Uterus (tissue), 4 donors: ENCODE results near the gene INPP5B. TPM values are rescaled to one million over a fixed set of nuclear protein-coding genes. Genes with fewer than 3 reads are reported as not detected.

ENCODE experiments used
- DNase-seq, 2 donors: peaks; one replicate each; pipeline ENCODE4 v3.0.0-alpha.2; 2019 to 2020
- H3K27ac ChIP-seq, 2 donors: fragments of 200-600 bp; sonication (generic); 1 replicate in 1 of 2; 2 replicates in 1 of 2; pipeline ENCODE4 v1.5.1; 2016 to 2018
- H3K27me3 ChIP-seq, 2 donors: fragments of 200-600 bp; sonication (generic); one replicate each; pipeline ENCODE4 v1.5.1; 2018 to 2019; ENCODE audit warnings: control low read depth in 1 of 2
- H3K36me3 ChIP-seq, 2 donors: fragments of 200-600 bp; sonication (generic); one replicate each; pipeline ENCODE4 v1.5.1; 2019; ENCODE audit warnings: control low read depth in 1 of 2
- H3K4me1 ChIP-seq, 2 donors: fragments of 200-600 bp; sonication (generic); one replicate each; pipeline ENCODE4 v1.5.1; 2018 to 2019; ENCODE audit warnings: control low read depth in 1 of 2
- H3K4me3 ChIP-seq, 2 donors: fragments of 200-600 bp; sonication (generic); 1 replicate in 1 of 2; 2 replicates in 1 of 2; pipeline ENCODE4 v1.5.1; 2018 to 2019; ENCODE audit warnings: mild to moderate bottlenecking in 1 of 2
- H3K9me3 ChIP-seq, 2 donors: fragments of 200-600 bp; sonication (generic); one replicate each; pipeline ENCODE4 v1.5.1; 2019; ENCODE audit warnings: control low read depth in 1 of 2
- CTCF ChIP-seq, 4 experiments: fragments of 200-600 bp in 2 of 4; fragments of 450-650 bp in 2 of 4; sonication (generic) in 2 of 4; IDR thresholded peaks; one replicate each; pipeline ENCODE4 v1.5.1; 2016 to 2019; ENCODE audit warnings: antibody characterized with exemption in 4 of 4, mild to moderate bottlenecking in 2 of 4, moderate library complexity in 1 of 4
- POLR2A ChIP-seq, 2 donors: fragments of 450-650 bp; IDR thresholded peaks; one replicate each; pipeline ENCODE4 v1.6.1; 2016; ENCODE audit warnings: antibody characterized with exemption in 2 of 2, mild to moderate bottlenecking in 1 of 2, moderate library complexity in 1 of 2
- intact Hi-C: fragments of 100-400 bp; cut with DNase I; formaldehyde crosslinking; loops from one replicate; pipeline ENCODE4 v1.15.1; 2023; ENCODE audit warnings: low total_unique reads
- total RNA-seq, 4 donors: library from RNA; depleted of rRNA in 3 of 4; stranded (reverse); fragments of >200 nt in 3 of 4; gene quantifications; one replicate each; pipeline versions ENCODE4 v1.1.0 to v1.2.4, GENCODE V29; 2014 to 2023
- donor health status: DM: yes; HTN: yes; CAD: no.

Gene INPP5B
- total RNA-seq, 4 donors from 2014 or later: 20.2 to 79.4 (median 46.8) TPM

- no peaks in the 10 kb centered on the region for H3K36me3 ChIP-seq
- no peak overlapping the region for H3K4me3 ChIP-seq
- H3K27ac ChIP-seq: no peak overlapping the region
- TF ChIP-seq CTCF (IDR thresholded peaks at IDR 0.05): no peak
- no peak for TF ChIP-seq POLR2A (IDR thresholded peaks at IDR 0.05)
- H3K27me3 ChIP-seq: no peaks in the 10 kb centered on the region
- no peaks in the 10 kb centered on the region for H3K4me1 ChIP-seq
- intact Hi-C loops: no loop called here
- H3K9me3 ChIP-seq: no peaks in the 10 kb centered on the region
- DNase-seq: no peak
Observed at GRCh38 chr1:37821481-37821880, 125.4 kb downstream of the INPP5B start.

GRCh38 chr1:37817481-37817880 is 129.4 kb downstream of the INPP5B start:
- TF ChIP-seq POLR2A (IDR thresholded peaks at IDR 0.05) (no peak), CTCF (IDR thresholded peaks at IDR 0.05) (no peak)
- DNase-seq: no peak
- H3K27ac ChIP-seq: no peak overlapping the region
- no peak overlapping the region for H3K4me3 ChIP-seq
- H3K27me3 ChIP-seq: no peaks in the 10 kb centered on the region
- no peaks in the 10 kb centered on the region for H3K9me3 ChIP-seq
- intact Hi-C loops: no loop called here
- H3K36me3 ChIP-seq: no peaks in the 10 kb centered on the region
- no peaks in the 10 kb centered on the region for H3K4me1 ChIP-seq

GRCh38 chr1:37814252-37814651 is 132.6 kb downstream of the INPP5B start:
- intact Hi-C loops: no loop called here
- TF ChIP-seq POLR2A (IDR thresholded peaks at IDR 0.05): no peak
- no peak for TF ChIP-seq CTCF (IDR thresholded peaks at IDR 0.05)
- Histone ChIP-seq H3K4me1 (no peaks in the 10 kb centered on the region), H3K4me3 (no peak overlapping the region), H3K27me3 (no peaks in the 10 kb centered on the region), H3K36me3 (no peaks in the 10 kb centered on the region), H3K27ac (no peak overlapping the region), H3K9me3 (no peaks in the 10 kb centered on the region)
- DNase-seq: no peak

GRCh38 chr1:37813529-37814145 is 133.2 kb downstream of the INPP5B start:
- DNase-seq: no peak
- H3K4me3 ChIP-seq: no peak overlapping the region
- no peaks in the 10 kb centered on the region for H3K9me3 ChIP-seq
- H3K4me1 ChIP-seq: peaks cover 0 to 4% of the 10 kb centered on the region in 2 donors
- H3K27me3 ChIP-seq: no peaks in the 10 kb centered on the region
- no peak overlapping the region for H3K27ac ChIP-seq
- intact Hi-C loops: no loop called here
- H3K36me3 ChIP-seq: no peaks in the 10 kb centered on the region
- TF ChIP-seq CTCF (IDR thresholded peaks at IDR 0.05) (no peak), POLR2A (IDR thresholded peaks at IDR 0.05) (no peak)

GRCh38 chr1:37811027-37811655 is 135.7 kb downstream of the INPP5B start:
- TF ChIP-seq POLR2A (IDR thresholded peaks at IDR 0.05): no peak
- peak; percentile 31 to 68 (median 48) for TF ChIP-seq CTCF (IDR thresholded peaks at IDR 0.05)
- Histone ChIP-seq H3K4me3 (no peak overlapping the region), H3K9me3 (no peaks in the 10 kb centered on the region), H3K36me3 (no peaks in the 10 kb centered on the region), H3K27me3 (no peaks in the 10 kb centered on the region), H3K27ac (no peak overlapping the region), H3K4me1 (peaks cover 11 to 14% of the 10 kb centered on the region in 2 donors)
- DNase-seq: peak; percentile 49 to 50
- intact Hi-C loops: no loop called here
